SU-DHL-6 (cell line): Measurements from ENCODE around the gene PMEPA1.

Experiments
- H2AFZ ChIP-seq: fragments of 200-600 bp; sonication (generic); 2 replicates; pipeline ENCODE4 v1.6.1; 2014; ENCODE audit warnings: low read depth, mild to moderate bottlenecking, moderate library complexity, mixed read lengths, antibody characterized with exemption, low read length; ENCODE audit not compliant: severe bottlenecking
- H3F3A ChIP-seq: fragments of 200-600 bp; shearing (Covaris generic); 2 replicates; pipeline ENCODE4 v1.6.0; 2016; ENCODE audit warnings: antibody characterized with exemption, mild to moderate bottlenecking; ENCODE audit not compliant: insufficient read depth
- H3K27ac ChIP-seq: fragments of 200-600 bp; sonication (generic); 2 replicates; pipeline ENCODE4 v1.5.1; 2016; ENCODE audit warnings: low read depth, mild to moderate bottlenecking, low read length, moderate library complexity, mixed read lengths
- H3K27me3 ChIP-seq: fragments of 200-600 bp; sonication (generic), shearing (Covaris generic); 2 replicates; pipeline ENCODE4 v1.6.0; 2014; ENCODE audit warnings: mild to moderate bottlenecking, low read length
- H3K36me3 ChIP-seq: fragments of 200-600 bp; sonication (generic); 2 replicates; pipeline ENCODE4 v1.6.1; 2014; ENCODE audit warnings: mild to moderate bottlenecking, low read length, mixed read lengths
- H3K4me2 ChIP-seq: fragments of 300-600, 200-600 bp; shearing (Covaris generic), sonication (generic); 2 replicates; pipeline ENCODE4 v1.6.0; 2014; ENCODE audit warnings: low read length, low read depth, mild to moderate bottlenecking; ENCODE audit not compliant: poor library complexity, severe bottlenecking
- H3K4me3 ChIP-seq: fragments of 200-600 bp; sonication (generic); 2 replicates; pipeline ENCODE4 v1.5.1; 2014; ENCODE audit warnings: antibody characterized with exemption, low read length, mild to moderate bottlenecking, mixed read lengths; ENCODE audit not compliant: insufficient read depth, poor library complexity, severe bottlenecking
- H3K79me2 ChIP-seq: fragments of 200-600 bp; sonication (generic); 2 replicates; pipeline ENCODE4 v1.6.1; 2014; ENCODE audit warnings: mild to moderate bottlenecking, low read length, moderate library complexity; ENCODE audit not compliant: insufficient read depth
- H3K9ac ChIP-seq: fragments of 200-600 bp; sonication (generic); 2 replicates; pipeline ENCODE4 v1.7.0; 2014; ENCODE audit warnings: mild to moderate bottlenecking, low read length
- H3K9me2 ChIP-seq: fragments of 200-600 bp; sonication (generic); replicated peaks from 2 replicates; pipeline ENCODE4 v1.6.1; 2014; ENCODE audit warnings: low read length; ENCODE audit not compliant: insufficient read depth
- H3K9me3 ChIP-seq: fragments of 200-600 bp; sonication (generic); 2 replicates; pipeline ENCODE4 v1.6.1; 2014; ENCODE audit warnings: low read length, mixed read lengths; ENCODE audit not compliant: insufficient read depth
- H4K20me1 ChIP-seq: fragments of 200-600 bp; sonication (generic); 2 replicates; pipeline ENCODE4 v1.6.1; 2014; ENCODE audit warnings: low read depth, mild to moderate bottlenecking, antibody characterized with exemption, low read length, moderate library complexity, mixed read lengths
- CTCF ChIP-seq: fragments of 200-600 bp; sonication (generic); IDR thresholded peaks from one replicate; pipeline ENCODE4 v1.5.1; 2017; ENCODE audit warnings: antibody characterized with exemption, mild to moderate bottlenecking, low read length, moderate library complexity; ENCODE audit not compliant: insufficient read depth, poor library complexity, severe bottlenecking
- EZH2phosphoT487 ChIP-seq: fragments of 200-600 bp; sonication (generic), shearing (Covaris generic); conservative IDR thresholded peaks from 2 replicates; pipeline ENCODE4 v1.6.1; 2018; ENCODE audit warnings: mild to moderate bottlenecking, antibody characterized with exemption, low read length, moderate library complexity, mixed read lengths

The PMEPA1 gene

GRCh38 chr20:57666106-57666833, 43.5 kb downstream of the PMEPA1 start:
- H3K36me3 ChIP-seq: no peaks in the 10 kb centered on the region
- no peaks in the 10 kb centered on the region for H3F3A ChIP-seq
- no peak overlapping the region for H3K4me3 ChIP-seq
- H3K9me3 ChIP-seq: no peaks in the 10 kb centered on the region
- no peak for TF ChIP-seq CTCF
- no peak for TF ChIP-seq EZH2phosphoT487
- no peaks in the 10 kb centered on the region for H3K27me3 ChIP-seq
- H3K79me2 ChIP-seq: no peaks in the 10 kb centered on the region
- no peaks in the 10 kb centered on the region for H4K20me1 ChIP-seq
- H3K27ac ChIP-seq: no peak overlapping the region
- no peaks in the 10 kb centered on the region for H3K9me2 ChIP-seq
- H3K4me2 ChIP-seq: no peak overlapping the region
- no peak overlapping the region for H3K9ac ChIP-seq
- H2AFZ ChIP-seq: no peak overlapping the region

GRCh38 chr20:57665589-57665971, 44.2 kb downstream of the PMEPA1 start:
- Histone ChIP-seq H3K4me2 (no peak overlapping the region), H3K9ac (no peak overlapping the region), H3K9me2 (no peaks in the 10 kb centered on the region), H3K4me3 (no peak overlapping the region), H3K27ac (no peak overlapping the region), H2AFZ (no peak overlapping the region), H4K20me1 (no peaks in the 10 kb centered on the region), H3K36me3 (no peaks in the 10 kb centered on the region), H3K79me2 (no peaks in the 10 kb centered on the region), H3F3A (no peaks in the 10 kb centered on the region), H3K27me3 (no peaks in the 10 kb centered on the region), H3K9me3 (no peaks in the 10 kb centered on the region)
- TF ChIP-seq CTCF: no peak
- TF ChIP-seq EZH2phosphoT487: no peak

GRCh38 chr20:57664924-57665588, 44.8 kb downstream of the PMEPA1 start:
- no peaks in the 10 kb centered on the region for H3F3A ChIP-seq
- H3K9me3 ChIP-seq: no peaks in the 10 kb centered on the region
- no peaks in the 10 kb centered on the region for H3K79me2 ChIP-seq
- H3K9me2 ChIP-seq: no peaks in the 10 kb centered on the region
- no peak overlapping the region for H3K4me3 ChIP-seq
- H3K27ac ChIP-seq: no peak overlapping the region
- no peaks in the 10 kb centered on the region for H3K36me3 ChIP-seq
- no peak overlapping the region for H3K9ac ChIP-seq
- no peak overlapping the region for H2AFZ ChIP-seq
- H4K20me1 ChIP-seq: no peaks in the 10 kb centered on the region
- no peak overlapping the region for H3K4me2 ChIP-seq
- no peak for TF ChIP-seq EZH2phosphoT487
- TF ChIP-seq CTCF: no peak
- H3K27me3 ChIP-seq: no peaks in the 10 kb centered on the region
